Endothelial cell of umbilical vein (primary cell): ENCODE measurements around the gene CHRNB1. TPM values are rescaled to one million over a fixed set of nuclear protein-coding genes. Genes with fewer than 3 reads are reported as not detected.

Experiments
- BruUV-seq: library from RNA; stranded (reverse); fragments of 400-500 nt; replicated peaks from 2 replicates; lab custom pipeline; 2021; lab: Mats Ljungman, UMichigan
- CTCF ChIA-PET: fragments of 300-600, 350-600 bp; sonication (Branson Sonifier 250); formaldehyde crosslinking; loops from one replicate; lab custom pipeline; 2021; ENCODE audit warnings: antibody characterized with exemption, inconsistent platforms; lab: Charles Lee
- POLR2A ChIA-PET: fragments of 300-600, 350-600 bp; sonication (Branson Sonifier 250); formaldehyde crosslinking; loops from one replicate; lab custom pipeline; 2021; ENCODE audit warnings: antibody characterized with exemption, inconsistent platforms; lab: Charles Lee
- DNase-seq: peaks from one replicate; pipeline ENCODE4 v3.0.0-alpha.2; 2011; ENCODE audit warnings: low read depth, low spot score
- FAIRE-seq: peaks from 2 replicates; lab custom pipeline; 2011; peaks lifted over from hg19 to GRCh38; lab: Jason Lieb, UNC
- H2AFZ ChIP-seq: 2 replicates; pipeline ENCODE4 v1.6.0; 2012; ENCODE audit warnings: low read depth, low read length, control low read depth, inconsistent platforms
- H3K27ac ChIP-seq: 2 replicates; pipeline ENCODE4 v1.5.1; 2011; ENCODE audit warnings: low read depth, mild to moderate bottlenecking, control low read depth, low read length, moderate library complexity; ENCODE audit not compliant: insufficient read depth
- H3K27me3 ChIP-seq, 2 experiments: 2 replicates each; pipeline versions ENCODE4 v1.6.0 to v1.6.1; 2011; ENCODE audit warnings: low read length in 2 of 2, mixed read lengths in 1 of 2; ENCODE audit not compliant: control insufficient read depth in 2 of 2, insufficient read depth in 2 of 2
- H3K36me3 ChIP-seq, 2 experiments: 2 replicates in 1 of 2; 3 replicates in 1 of 2; pipeline ENCODE4 v1.5.1; 2011; ENCODE audit warnings: low read length in 2 of 2, mild to moderate bottlenecking in 1 of 2, moderate library complexity in 1 of 2; ENCODE audit not compliant: control insufficient read depth in 2 of 2, insufficient read depth in 2 of 2; ENCODE audit errors: extremely low read depth in 1 of 2
- H3K4me1 ChIP-seq: 3 replicates; pipeline ENCODE4 v1.5.1; 2011; ENCODE audit warnings: mild to moderate bottlenecking, low read length; ENCODE audit not compliant: control insufficient read depth, insufficient read depth; ENCODE audit errors: extremely low read depth
- H3K4me2 ChIP-seq: 2 replicates; pipeline ENCODE4 v1.6.1; 2011; ENCODE audit warnings: low read length, control low read depth, mixed read lengths; ENCODE audit not compliant: insufficient read depth
- H3K4me3 ChIP-seq, 3 experiments: fragments of 200-600 bp in 1 of 3; sonication (generic), shearing (Covaris generic) in 1 of 3; replicated peaks in 1 of 3; 2 replicates each; pipeline ENCODE4 v1.5.1; 2011 to 2016; ENCODE audit warnings: control low read depth in 3 of 3, low read length in 3 of 3, mild to moderate bottlenecking in 2 of 3, inconsistent platforms in 1 of 3, low read depth in 1 of 3, moderate library complexity in 1 of 3; ENCODE audit not compliant: insufficient read depth in 1 of 3
- H3K79me2 ChIP-seq: 2 replicates; pipeline ENCODE4 v1.6.0; 2012; ENCODE audit warnings: low read length, inconsistent platforms; ENCODE audit not compliant: control insufficient read depth, insufficient read depth
- H3K9ac ChIP-seq: replicated peaks from 2 replicates; pipeline ENCODE3; 2011; ENCODE audit warnings: low read length, control low read depth; ENCODE audit not compliant: insufficient read depth; ENCODE audit errors: extremely low read depth
- H3K9me1 ChIP-seq: replicated peaks from 3 replicates; pipeline ENCODE4 v1.6.0; 2011; ENCODE audit warnings: mild to moderate bottlenecking, low read length; ENCODE audit not compliant: control insufficient read depth, insufficient read depth; ENCODE audit errors: extremely low read depth
- H3K9me3 ChIP-seq: replicated peaks from 2 replicates; pipeline ENCODE4 v1.5.1; 2012; ENCODE audit warnings: low read length, inconsistent platforms; ENCODE audit not compliant: control insufficient read depth, insufficient read depth
- H4K20me1 ChIP-seq: replicated peaks from 2 replicates; pipeline ENCODE3; 2011; ENCODE audit warnings: mild to moderate bottlenecking, low read length; ENCODE audit not compliant: control insufficient read depth, insufficient read depth; ENCODE audit errors: extremely low read depth
- JUN ChIP-seq: IDR thresholded peaks from 2 replicates; pipeline ENCODE4 v1.6.1; 2011; ENCODE audit warnings: borderline replicate concordance, low read depth; ENCODE audit not compliant: insufficient read length, insufficient read depth
- MYC ChIP-seq: IDR thresholded peaks from one replicate; pipeline ENCODE4 v1.6.1; 2011; ENCODE audit warnings: mild to moderate bottlenecking, low read depth, low read length
- POLR2A ChIP-seq: IDR thresholded peaks from 2 replicates; pipeline ENCODE4 v1.6.1; 2012; ENCODE audit warnings: low read depth, mild to moderate bottlenecking, control low read depth, low read length
- POLR2AphosphoS5 ChIP-seq: IDR thresholded peaks from 2 replicates; pipeline ENCODE4 v1.6.1; 2012; ENCODE audit warnings: low read depth, mild to moderate bottlenecking, control low read depth, low read length, moderate library complexity; ENCODE audit not compliant: insufficient read depth
- dilution Hi-C: fragments of 300-500 bp; cut with MboI; formaldehyde crosslinking; loops from one replicate; pipeline ENCODE4 v1.15.0; 2019; ENCODE audit warnings: low sequenced_read_pairs; ENCODE audit not compliant: extremely low pct_ligation_motif_present
- intact Hi-C: fragments of 100-400 bp; cut with micrococcal nuclease; formaldehyde crosslinking; loops from one replicate; pipeline ENCODE4 v1.10.0; 2022
- polyA plus RNA-seq, 4 experiments: library from polyadenylated mRNA; depleted of rRNA in 3 of 4; stranded (reverse) in 3 of 4; unstranded in 1 of 4; fragments of >200 nt; gene quantifications; 2 replicates each; pipeline versions ENCODE4 v1.2.1 to v1.2.3, GENCODE V29; 2011 to 2012; ENCODE audit warnings: missing spikeins in 1 of 4
- total RNA-seq: library from RNA; stranded (reverse); gene quantifications from 2 replicates; pipeline ENCODE4 v1.2.3, GENCODE V29; 2021
- TF ChIP-seq, protein P1 (sequence below), 2 donors: IDR thresholded peaks; 1 replicate in 1 of 2; 2 replicates in 1 of 2; pipeline ENCODE4 v1.5.1; 2011; ENCODE audit warnings: low read length in 2 of 2, mild to moderate bottlenecking in 2 of 2, moderate library complexity in 2 of 2, control low read depth in 1 of 2, inconsistent platforms in 1 of 2, low read depth in 1 of 2; ENCODE audit not compliant: insufficient read depth in 1 of 2; ENCODE audit errors: extremely low read depth in 1 of 2
- TF ChIP-seq, protein P2 (sequence below): IDR thresholded peaks from 2 replicates; pipeline ENCODE4 v1.6.1; 2011; ENCODE audit not compliant: insufficient read depth, insufficient read length

Gene CHRNB1
- total and polyA plus RNA-seq, 2 donors (not counting 3 experiments of a cell fraction or from before 2014, with no cell fraction given), result 5.6 to 9.3 TPM

DNA sequence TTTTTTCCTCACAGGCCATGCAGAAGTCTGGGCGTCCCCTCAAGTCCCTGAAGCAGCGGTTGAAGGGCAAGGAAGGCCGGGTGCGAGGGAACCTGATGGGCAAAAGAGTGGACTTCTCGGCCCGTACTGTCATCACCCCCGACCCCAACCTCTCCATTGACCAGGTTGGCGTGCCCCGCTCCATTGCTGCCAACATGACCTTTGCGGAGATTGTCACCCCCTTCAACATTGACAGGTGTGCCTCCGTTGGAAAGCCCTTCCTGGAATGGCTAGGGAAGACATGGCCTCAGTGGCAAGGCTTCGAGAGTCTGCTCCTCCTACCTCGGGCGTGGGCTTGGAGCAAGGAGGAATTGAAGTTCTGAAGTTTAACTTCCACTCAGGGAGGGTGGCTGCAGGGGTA, 52.8 kb downstream of the CHRNB1 start:
- dilution Hi-C loops, result no loop called here
- H3K9ac ChIP-seq, result no peak overlapping the region
- BruUV-seq, result no TSS peak
- H3K4me3 ChIP-seq, result no peak overlapping the region
- no peaks in the 10 kb centered on the region for H3K9me3 ChIP-seq
- no peak for DNase-seq
- ChIA-PET CTCF (interaction anchor here (0.8 to 3.5 kb wide), 11 partner anchors 10 to 168 kb away, joined by 3 to 25 read pairs (median 3); partner anchors contain the start of gene SENP3), POLR2A (interaction anchor here (1.4 to 1.5 kb wide), 3 partner anchors 11 to 14 kb away, joined by 6 to 7 read pairs (median 7); no protein-coding TSS in a partner anchor)
- no peaks in the 10 kb centered on the region for H4K20me1 ChIP-seq
- peaks cover 37% of the 10 kb centered on the region for H3K79me2 ChIP-seq
- peaks cover 23% of the 10 kb centered on the region for H3K4me1 ChIP-seq
- no peaks in the 10 kb centered on the region for H3K9me1 ChIP-seq
- intact Hi-C loops, result loop anchor here (1.0 to 2.0 kb wide), 2 partner anchors 13 to 141 kb away; partner anchors contain the start of gene POLR2A
- peaks cover 36 to 44% of the 10 kb centered on the region in 2 experiments for H3K36me3 ChIP-seq
- FAIRE-seq, result no peak
- no peak for TF ChIP-seq POLR2AphosphoS5
- no peak for TF ChIP-seq JUN
- TF ChIP-seq POLR2A, result no peak
- TF ChIP-seq, protein P1, sequence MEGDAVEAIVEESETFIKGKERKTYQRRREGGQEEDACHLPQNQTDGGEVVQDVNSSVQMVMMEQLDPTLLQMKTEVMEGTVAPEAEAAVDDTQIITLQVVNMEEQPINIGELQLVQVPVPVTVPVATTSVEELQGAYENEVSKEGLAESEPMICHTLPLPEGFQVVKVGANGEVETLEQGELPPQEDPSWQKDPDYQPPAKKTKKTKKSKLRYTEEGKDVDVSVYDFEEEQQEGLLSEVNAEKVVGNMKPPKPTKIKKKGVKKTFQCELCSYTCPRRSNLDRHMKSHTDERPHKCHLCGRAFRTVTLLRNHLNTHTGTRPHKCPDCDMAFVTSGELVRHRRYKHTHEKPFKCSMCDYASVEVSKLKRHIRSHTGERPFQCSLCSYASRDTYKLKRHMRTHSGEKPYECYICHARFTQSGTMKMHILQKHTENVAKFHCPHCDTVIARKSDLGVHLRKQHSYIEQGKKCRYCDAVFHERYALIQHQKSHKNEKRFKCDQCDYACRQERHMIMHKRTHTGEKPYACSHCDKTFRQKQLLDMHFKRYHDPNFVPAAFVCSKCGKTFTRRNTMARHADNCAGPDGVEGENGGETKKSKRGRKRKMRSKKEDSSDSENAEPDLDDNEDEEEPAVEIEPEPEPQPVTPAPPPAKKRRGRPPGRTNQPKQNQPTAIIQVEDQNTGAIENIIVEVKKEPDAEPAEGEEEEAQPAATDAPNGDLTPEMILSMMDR (IDR thresholded peaks at IDR 0.05; ENCODE audit: extremely low read depth in 1 of 2, insufficient read depth in 1 of 2, low read depth in 1 of 2, low read length in 2 of 2), result no peak
- TF ChIP-seq, protein P2, sequence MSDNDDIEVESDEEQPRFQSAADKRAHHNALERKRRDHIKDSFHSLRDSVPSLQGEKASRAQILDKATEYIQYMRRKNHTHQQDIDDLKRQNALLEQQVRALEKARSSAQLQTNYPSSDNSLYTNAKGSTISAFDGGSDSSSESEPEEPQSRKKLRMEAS, result no peak
- H3K27me3 ChIP-seq, result no peaks in the 10 kb centered on the region
- no peak overlapping the region for H2AFZ ChIP-seq
- no peak overlapping the region for H3K4me2 ChIP-seq
- H3K27ac ChIP-seq, result peak overlapping the region; percentile 30

DNA sequence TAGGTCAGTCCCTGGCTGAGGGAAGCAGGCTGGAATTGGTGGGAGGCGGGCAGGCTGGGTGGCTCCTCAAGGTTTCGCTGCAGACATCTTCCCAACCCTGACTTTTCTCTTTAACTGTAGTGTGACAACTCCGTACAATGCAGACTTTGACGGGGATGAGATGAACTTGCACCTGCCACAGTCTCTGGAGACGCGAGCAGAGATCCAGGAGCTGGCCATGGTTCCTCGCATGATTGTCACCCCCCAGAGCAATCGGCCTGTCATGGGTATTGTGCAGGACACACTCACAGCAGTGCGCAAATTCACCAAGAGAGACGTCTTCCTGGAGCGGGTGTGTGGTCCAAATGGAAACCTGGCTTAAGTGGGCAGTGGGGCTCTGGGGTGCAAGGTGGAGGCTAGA, 54.3 kb downstream of the CHRNB1 start:
- FAIRE-seq (no peak), DNase-seq (no peak)
- POLR2A ChIA-PET, result no interaction called here
- Histone ChIP-seq H3K27me3 (no peaks in the 10 kb centered on the region), H3K36me3 (peaks cover 44 to 58% of the 10 kb centered on the region in 2 experiments), H3K27ac (no peak overlapping the region), H2AFZ (no peak overlapping the region), H3K4me1 (peaks cover 23% of the 10 kb centered on the region), H3K4me2 (no peak overlapping the region), H3K9me3 (no peaks in the 10 kb centered on the region), H3K79me2 (peaks cover 23% of the 10 kb centered on the region), H3K9me1 (no peaks in the 10 kb centered on the region), H3K4me3 (no peak overlapping the region), H4K20me1 (no peaks in the 10 kb centered on the region), H3K9ac (no peak overlapping the region)
- dilution Hi-C loops, result no loop called here
- no TSS peak for BruUV-seq
- no peak for TF ChIP-seq MYC
- CTCF ChIA-PET, result interaction anchor here (3.5 kb wide), 1 partner anchor 15 kb away, joined by 15 read pairs; no protein-coding TSS in a partner anchor
- intact Hi-C loops, result no loop called here
